Mesendoderm (in vitro differentiated cells): Measurements from ENCODE around the gene CCSER1.
A peak's percentile ranks its signal among the peaks of the same experiment; 100 is the strongest.

Experiments used
- DNase-seq: peaks from one replicate; pipeline ENCODE4 v3.0.0; 2013
- H2AK5ac ChIP-seq: 2 replicates; pipeline ENCODE4 v1.6.1; 2013; ENCODE audit warnings: low read length, inconsistent platforms
- H2BK120ac ChIP-seq: 2 replicates; pipeline ENCODE4 v1.6.1; 2013; ENCODE audit warnings: low read depth, mild to moderate bottlenecking, low read length, moderate library complexity, mixed read lengths
- H2BK15ac ChIP-seq: replicated peaks from 2 replicates; pipeline ENCODE4 v1.6.1; 2013; ENCODE audit warnings: low read depth, mild to moderate bottlenecking, moderate library complexity
- H2BK5ac ChIP-seq: 2 replicates; pipeline ENCODE4 v1.6.1; 2013; ENCODE audit warnings: low read length, inconsistent platforms
- H3K18ac ChIP-seq: 2 replicates; pipeline ENCODE4 v1.6.1; 2013; ENCODE audit warnings: mild to moderate bottlenecking, low read length, mixed read lengths
- H3K23ac ChIP-seq: one replicate; pipeline ENCODE4 v1.6.1; 2013; ENCODE audit warnings: low read length
- H3K27ac ChIP-seq: 2 replicates; pipeline ENCODE4 v1.5.1; 2013; ENCODE audit warnings: low read depth, mild to moderate bottlenecking, inconsistent platforms, low read length, moderate library complexity
- H3K27me3 ChIP-seq: 2 replicates; pipeline ENCODE4 v1.6.1; 2013; ENCODE audit warnings: low read length, control low read depth, mild to moderate bottlenecking, inconsistent platforms; ENCODE audit not compliant: insufficient read depth, poor library complexity
- H3K36me3 ChIP-seq: 2 replicates; pipeline ENCODE4 v1.6.1; 2013; ENCODE audit warnings: low read length, inconsistent platforms; ENCODE audit not compliant: control insufficient read depth, insufficient read depth
- H3K4ac ChIP-seq: one replicate; pipeline ENCODE4 v1.6.1; 2013; ENCODE audit warnings: low read depth, mild to moderate bottlenecking, low read length, moderate library complexity
- H3K4me1 ChIP-seq: 2 replicates; pipeline ENCODE4 v1.6.1; 2013; ENCODE audit warnings: low read depth, low read length, inconsistent platforms; ENCODE audit not compliant: control insufficient read depth
- H3K4me2 ChIP-seq: 2 replicates; pipeline ENCODE4 v1.6.1; 2013; ENCODE audit warnings: low read length
- H3K4me3 ChIP-seq: 2 replicates; pipeline ENCODE4 v1.5.1; 2013; ENCODE audit warnings: mild to moderate bottlenecking, low read length
- H3K56ac ChIP-seq: one replicate; pipeline ENCODE4 v1.6.1; 2013; ENCODE audit warnings: low read length
- H3K79me1 ChIP-seq: 2 replicates; pipeline ENCODE4 v1.6.1; 2013; ENCODE audit warnings: low read length, inconsistent platforms
- H3K79me2 ChIP-seq: 2 replicates; pipeline ENCODE4 v1.6.1; 2013; ENCODE audit warnings: mild to moderate bottlenecking, low read length; ENCODE audit not compliant: control insufficient read depth, insufficient read depth
- H3K9ac ChIP-seq: 2 replicates; pipeline ENCODE4 v1.6.1; 2013; ENCODE audit warnings: low read length, inconsistent platforms
- H4K5ac ChIP-seq: one replicate; pipeline ENCODE4 v1.6.1; 2013; ENCODE audit warnings: low read length
- H4K8ac ChIP-seq: one replicate; pipeline ENCODE4 v1.6.1; 2013; ENCODE audit warnings: low read depth, mild to moderate bottlenecking, control low read depth, low read length, moderate library complexity
- WGBS: extraction: QIAGEN DNeasy Blood & Tissue Kit; methylation state at CpG from one replicate; pipeline ENCODE4 v1.1.7; 2013; ENCODE audit warnings: low lambda C conversion rate, missing lambda C conversion rate; ENCODE audit not compliant: insufficient coverage; ENCODE audit errors: extremely low coverage; 5-methylcytosine and 5-hydroxymethylcytosine counted together

Gene CCSER1

GRCh38 chr4:90621080-90621479 is 493.9 kb downstream of the CCSER1 start:
- Histone ChIP-seq H3K18ac (no peak overlapping the region), H2AK5ac (no peak overlapping the region), H3K27me3 (no peaks in the 10 kb centered on the region), H3K56ac (no peak overlapping the region), H3K9ac (no peak overlapping the region), H3K27ac (no peak overlapping the region), H3K4ac (no peak overlapping the region), H3K4me3 (no peak overlapping the region), H3K79me1 (no peaks in the 10 kb centered on the region), H3K79me2 (no peaks in the 10 kb centered on the region), H3K36me3 (no peaks in the 10 kb centered on the region), H2BK120ac (no peak overlapping the region), H4K5ac (no peak overlapping the region), H2BK5ac (no peak overlapping the region), H3K4me1 (no peaks in the 10 kb centered on the region), H3K4me2 (no peak overlapping the region), H3K23ac (no peak overlapping the region), H2BK15ac (no peak overlapping the region), H4K8ac (no peak overlapping the region)
- no peak for DNase-seq
- no CpG with 5 or more reads among the region's 1 CpG for WGBS

DNA sequence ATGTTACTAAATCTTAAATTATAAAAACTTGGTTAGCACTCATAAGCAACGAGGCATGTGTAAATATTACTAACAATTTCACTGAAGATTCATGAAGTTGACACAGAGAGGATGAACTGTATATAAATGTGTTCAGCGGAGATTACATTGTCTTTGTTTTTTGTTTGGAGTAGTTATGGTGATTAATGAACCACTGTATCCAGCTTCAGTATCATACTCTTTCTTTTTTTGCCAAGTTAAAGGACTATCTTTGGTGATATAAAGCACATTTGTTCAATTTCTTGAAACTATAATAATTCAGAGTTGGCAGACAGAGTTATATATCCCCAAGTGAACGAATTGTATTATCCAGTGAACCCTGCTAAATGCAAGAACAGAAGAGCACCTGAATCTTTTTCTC is 497.6 kb downstream of the CCSER1 start:
- Histone ChIP-seq H3K4me3 (no peak overlapping the region), H3K27me3 (no peaks in the 10 kb centered on the region), H2BK15ac (no peak overlapping the region), H3K79me2 (no peaks in the 10 kb centered on the region), H3K4me1 (no peaks in the 10 kb centered on the region), H3K27ac (no peak overlapping the region), H2AK5ac (no peak overlapping the region), H3K9ac (no peak overlapping the region), H3K4ac (no peak overlapping the region), H4K8ac (no peak overlapping the region), H2BK120ac (no peak overlapping the region), H3K18ac (no peak overlapping the region), H2BK5ac (no peak overlapping the region), H3K23ac (no peak overlapping the region), H3K36me3 (no peaks in the 10 kb centered on the region), H4K5ac (no peak overlapping the region), H3K4me2 (no peak overlapping the region), H3K56ac (no peak overlapping the region), H3K79me1 (no peaks in the 10 kb centered on the region)
- no peak for DNase-seq
- WGBS, result no CpG with 5 or more reads among the region's 3 CpGs

DNA sequence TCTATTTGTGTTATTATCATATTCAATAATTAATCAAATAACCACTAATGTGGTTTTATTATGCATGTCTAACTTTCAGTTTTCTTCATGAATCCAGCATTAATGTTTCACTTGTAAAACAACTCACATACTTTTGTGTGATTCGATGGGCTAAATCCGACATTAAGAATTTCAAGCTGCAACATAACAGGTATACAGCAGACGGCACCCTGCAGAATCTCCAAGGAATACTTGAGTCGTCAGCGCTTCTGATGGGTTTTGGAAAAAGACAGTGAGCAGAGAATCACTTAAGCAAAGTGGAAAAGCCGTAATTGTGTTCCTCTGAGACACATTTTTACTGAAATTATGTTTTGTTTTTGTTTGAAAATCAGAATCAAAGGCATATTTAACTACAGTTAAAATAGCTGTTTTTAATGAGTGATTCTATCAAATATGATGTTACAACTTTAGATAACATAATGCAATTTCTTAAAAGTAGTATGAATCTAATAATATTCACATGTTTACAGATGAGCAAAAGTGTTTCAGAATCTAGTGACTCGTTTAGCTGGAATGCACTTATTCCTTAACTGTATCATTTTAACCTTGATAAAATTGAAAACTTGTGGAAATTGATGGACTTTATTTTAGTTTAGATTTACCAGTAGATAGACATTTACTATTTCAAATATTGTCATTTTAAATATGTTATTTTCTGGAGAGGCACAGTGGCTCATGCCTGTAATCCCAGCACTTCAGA is 514.8 kb downstream of the CCSER1 start:
- no peak overlapping the region for H3K56ac ChIP-seq
- peak; percentile 46 for DNase-seq
- H3K36me3 ChIP-seq, result no peaks in the 10 kb centered on the region
- H4K8ac ChIP-seq, result no peak overlapping the region
- no peak overlapping the region for H4K5ac ChIP-seq
- no peaks in the 10 kb centered on the region for H3K4me1 ChIP-seq
- no CpG with 5 or more reads among the region's 7 CpGs for WGBS
- no peak overlapping the region for H3K27ac ChIP-seq
- H2BK5ac ChIP-seq, result no peak overlapping the region
- H3K4me2 ChIP-seq, result no peak overlapping the region
- no peak overlapping the region for H2AK5ac ChIP-seq
- H3K79me2 ChIP-seq, result no peaks in the 10 kb centered on the region
- H2BK120ac ChIP-seq, result no peak overlapping the region
- no peak overlapping the region for H3K23ac ChIP-seq
- H3K4ac ChIP-seq, result no peak overlapping the region
- no peak overlapping the region for H3K4me3 ChIP-seq
- no peaks in the 10 kb centered on the region for H3K79me1 ChIP-seq
- H3K27me3 ChIP-seq, result no peaks in the 10 kb centered on the region
- no peak overlapping the region for H3K9ac ChIP-seq
- no peak overlapping the region for H3K18ac ChIP-seq
- H2BK15ac ChIP-seq, result no peak overlapping the region

DNA sequence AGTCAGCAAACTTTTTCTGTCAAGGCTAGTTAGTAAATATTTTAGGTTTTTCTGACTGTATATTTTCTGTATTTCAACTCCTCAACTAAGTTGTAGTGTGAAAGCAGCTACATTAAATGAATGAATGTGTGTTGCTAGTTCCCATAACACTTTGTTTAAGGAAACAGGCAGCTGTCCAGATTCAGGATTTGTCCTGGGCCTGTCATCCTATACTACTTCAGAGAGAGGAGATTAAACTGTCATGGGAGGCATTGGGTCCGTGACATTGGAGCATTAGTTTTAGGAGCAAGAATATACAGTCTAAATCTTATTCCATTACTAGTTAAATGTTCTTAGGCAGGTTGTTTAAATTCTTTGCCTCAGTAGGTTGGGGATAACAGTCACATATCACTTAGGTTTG is 516.0 kb downstream of the CCSER1 start:
- Histone ChIP-seq H3K9ac (no peak overlapping the region), H3K4ac (no peak overlapping the region), H3K4me1 (no peaks in the 10 kb centered on the region), H3K56ac (no peak overlapping the region), H3K79me2 (no peaks in the 10 kb centered on the region), H3K36me3 (no peaks in the 10 kb centered on the region), H3K27me3 (no peaks in the 10 kb centered on the region), H2BK15ac (no peak overlapping the region), H4K5ac (no peak overlapping the region), H3K79me1 (no peaks in the 10 kb centered on the region), H2BK120ac (no peak overlapping the region), H3K27ac (no peak overlapping the region), H2AK5ac (no peak overlapping the region), H3K4me2 (no peak overlapping the region), H2BK5ac (no peak overlapping the region), H3K4me3 (no peak overlapping the region), H4K8ac (no peak overlapping the region), H3K23ac (no peak overlapping the region), H3K18ac (no peak overlapping the region)
- no CpG with 5 or more reads among the region's 1 CpG for WGBS
- no peak for DNase-seq

- no peaks in the 10 kb centered on the region for H3K4me1 ChIP-seq
- H3K79me2 ChIP-seq, result no peaks in the 10 kb centered on the region
- no peak overlapping the region for H4K5ac ChIP-seq
- no peak overlapping the region for H3K27ac ChIP-seq
- no peak overlapping the region for H3K56ac ChIP-seq
- no peak overlapping the region for H2BK5ac ChIP-seq
- no peaks in the 10 kb centered on the region for H3K27me3 ChIP-seq
- H3K36me3 ChIP-seq, result no peaks in the 10 kb centered on the region
- no peak overlapping the region for H2AK5ac ChIP-seq
- H3K18ac ChIP-seq, result no peak overlapping the region
- no peak overlapping the region for H3K4ac ChIP-seq
- H2BK120ac ChIP-seq, result no peak overlapping the region
- no peak overlapping the region for H3K23ac ChIP-seq
- no peak overlapping the region for H2BK15ac ChIP-seq
- DNase-seq, result no peak
- H3K79me1 ChIP-seq, result no peaks in the 10 kb centered on the region
- H3K4me3 ChIP-seq, result no peak overlapping the region
- no peak overlapping the region for H3K4me2 ChIP-seq
- no peak overlapping the region for H4K8ac ChIP-seq
- H3K9ac ChIP-seq, result no peak overlapping the region
Observed at GRCh38 chr4:90648311-90648710, 521.1 kb downstream of the CCSER1 start.

DNA sequence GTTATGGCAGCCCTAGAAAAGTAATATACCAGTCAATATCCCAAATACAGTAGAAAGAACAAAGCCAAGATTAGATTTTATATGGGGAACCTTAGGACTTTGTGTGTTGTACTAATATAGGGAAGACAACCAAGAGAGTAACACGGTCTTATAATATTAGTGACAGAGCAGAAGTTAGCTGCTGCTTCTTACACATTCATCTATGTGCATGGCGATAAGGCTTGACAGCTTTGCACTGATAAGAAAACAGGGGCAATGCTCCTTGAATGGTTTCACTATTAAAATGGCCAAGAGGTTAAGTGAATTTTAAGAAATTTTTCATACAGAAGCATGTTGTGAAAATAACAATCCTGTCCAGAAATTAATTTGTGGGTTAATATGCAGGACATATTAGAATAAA is 521.6 kb downstream of the CCSER1 start:
- no peak overlapping the region for H3K27ac ChIP-seq
- no peak overlapping the region for H3K4ac ChIP-seq
- no peak overlapping the region for H3K4me3 ChIP-seq
- H3K56ac ChIP-seq, result no peak overlapping the region
- no peak overlapping the region for H3K9ac ChIP-seq
- H3K79me1 ChIP-seq, result no peaks in the 10 kb centered on the region
- no peak overlapping the region for H4K8ac ChIP-seq
- no peak for DNase-seq
- WGBS, result no CpG with 5 or more reads among the region's 2 CpGs
- no peak overlapping the region for H4K5ac ChIP-seq
- no peak overlapping the region for H2BK120ac ChIP-seq
- H3K36me3 ChIP-seq, result no peaks in the 10 kb centered on the region
- no peaks in the 10 kb centered on the region for H3K4me1 ChIP-seq
- no peak overlapping the region for H2BK5ac ChIP-seq
- H2AK5ac ChIP-seq, result no peak overlapping the region
- H3K27me3 ChIP-seq, result no peaks in the 10 kb centered on the region
- H3K79me2 ChIP-seq, result no peaks in the 10 kb centered on the region
- no peak overlapping the region for H3K23ac ChIP-seq
- no peak overlapping the region for H3K18ac ChIP-seq
- H3K4me2 ChIP-seq, result no peak overlapping the region
- no peak overlapping the region for H2BK15ac ChIP-seq
